HTR-8/SVneo (cell line): Measurements from ENCODE around the gene GPAM.
A peak's percentile ranks its signal among the peaks of the same experiment; 100 is the strongest.
"Not testable (repeated sequence)": the region's sequence is repeated elsewhere in the genome, so short reads cannot be mapped to it uniquely, and the experiment has no call there.

Experiments
- DNase-seq: peaks from one replicate; pipeline ENCODE4 v3.0.0; 2011; ENCODE audit warnings: low spot score, mixed read lengths; ENCODE audit not compliant: insufficient read length
- FAIRE-seq: peaks from 2 replicates; lab custom pipeline; 2011; peaks lifted over from hg19 to GRCh38; lab: Jason Lieb, UNC

GPAM gene, protein sequence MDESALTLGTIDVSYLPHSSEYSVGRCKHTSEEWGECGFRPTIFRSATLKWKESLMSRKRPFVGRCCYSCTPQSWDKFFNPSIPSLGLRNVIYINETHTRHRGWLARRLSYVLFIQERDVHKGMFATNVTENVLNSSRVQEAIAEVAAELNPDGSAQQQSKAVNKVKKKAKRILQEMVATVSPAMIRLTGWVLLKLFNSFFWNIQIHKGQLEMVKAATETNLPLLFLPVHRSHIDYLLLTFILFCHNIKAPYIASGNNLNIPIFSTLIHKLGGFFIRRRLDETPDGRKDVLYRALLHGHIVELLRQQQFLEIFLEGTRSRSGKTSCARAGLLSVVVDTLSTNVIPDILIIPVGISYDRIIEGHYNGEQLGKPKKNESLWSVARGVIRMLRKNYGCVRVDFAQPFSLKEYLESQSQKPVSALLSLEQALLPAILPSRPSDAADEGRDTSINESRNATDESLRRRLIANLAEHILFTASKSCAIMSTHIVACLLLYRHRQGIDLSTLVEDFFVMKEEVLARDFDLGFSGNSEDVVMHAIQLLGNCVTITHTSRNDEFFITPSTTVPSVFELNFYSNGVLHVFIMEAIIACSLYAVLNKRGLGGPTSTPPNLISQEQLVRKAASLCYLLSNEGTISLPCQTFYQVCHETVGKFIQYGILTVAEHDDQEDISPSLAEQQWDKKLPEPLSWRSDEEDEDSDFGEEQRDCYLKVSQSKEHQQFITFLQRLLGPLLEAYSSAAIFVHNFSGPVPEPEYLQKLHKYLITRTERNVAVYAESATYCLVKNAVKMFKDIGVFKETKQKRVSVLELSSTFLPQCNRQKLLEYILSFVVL

DNA sequence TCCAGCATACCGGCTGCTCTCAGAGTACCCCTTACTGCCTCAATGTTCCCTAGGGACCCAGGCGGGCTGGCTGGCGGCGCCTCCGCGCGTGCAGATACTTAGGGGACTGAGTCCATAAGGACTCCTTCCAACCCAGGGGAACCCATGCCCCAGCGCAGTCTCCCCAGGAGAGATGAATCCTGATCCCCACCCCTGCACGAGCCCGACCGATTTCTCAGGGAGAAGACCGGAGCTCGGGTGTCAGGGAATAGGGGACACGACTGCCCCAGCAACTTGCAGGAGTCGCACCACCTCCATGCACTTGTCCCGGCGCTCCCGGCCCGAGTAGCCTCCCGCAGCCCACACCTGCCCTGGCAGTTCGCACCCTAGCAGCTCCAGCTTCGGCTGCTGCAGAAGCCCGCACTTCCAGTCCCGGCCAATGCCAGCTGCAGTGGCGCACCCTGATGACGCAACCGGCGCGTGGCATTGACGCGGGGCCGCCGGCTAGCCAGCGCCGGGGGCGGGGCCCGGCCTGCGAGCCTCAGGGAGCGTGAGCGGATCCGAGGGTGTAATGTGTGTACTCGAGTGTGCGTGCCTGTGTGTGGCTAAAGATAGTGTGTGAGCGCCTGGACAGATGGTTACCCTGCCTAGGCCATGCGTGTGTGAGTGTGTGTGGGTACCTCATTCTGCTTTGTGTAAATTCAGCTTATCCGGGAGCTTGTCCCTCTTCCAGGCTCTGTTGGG is at the start of gene GPAM:
Gene GPAM (minus strand): TSS at position 437 of the 723 bp plus-strand sequence. CDS start 1,981 bp downstream, outside the sequence.
- FAIRE-seq, result no peak
- peak; percentile 71 for DNase-seq

DNA sequence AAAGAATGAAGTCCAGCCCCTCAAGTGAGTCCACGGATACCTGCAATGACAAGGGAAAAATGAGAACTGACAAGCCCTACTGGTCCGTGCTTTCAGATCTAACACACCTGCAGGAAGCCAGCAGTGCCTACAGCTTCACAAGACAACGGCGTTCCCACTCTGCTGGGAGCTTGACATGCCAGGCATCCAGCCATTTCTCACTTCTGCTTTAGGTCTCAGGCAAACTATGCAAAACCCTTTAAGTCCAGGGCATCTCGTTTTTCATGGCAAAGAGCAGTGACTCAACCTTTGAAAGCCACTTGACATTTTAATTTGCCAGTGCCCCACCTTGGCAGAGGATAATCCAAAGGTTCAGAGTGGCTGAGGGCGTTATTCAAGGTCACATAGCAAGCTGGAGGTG is 49.1 kb upstream of the GPAM start:
- DNase-seq, result no peak

DNA sequence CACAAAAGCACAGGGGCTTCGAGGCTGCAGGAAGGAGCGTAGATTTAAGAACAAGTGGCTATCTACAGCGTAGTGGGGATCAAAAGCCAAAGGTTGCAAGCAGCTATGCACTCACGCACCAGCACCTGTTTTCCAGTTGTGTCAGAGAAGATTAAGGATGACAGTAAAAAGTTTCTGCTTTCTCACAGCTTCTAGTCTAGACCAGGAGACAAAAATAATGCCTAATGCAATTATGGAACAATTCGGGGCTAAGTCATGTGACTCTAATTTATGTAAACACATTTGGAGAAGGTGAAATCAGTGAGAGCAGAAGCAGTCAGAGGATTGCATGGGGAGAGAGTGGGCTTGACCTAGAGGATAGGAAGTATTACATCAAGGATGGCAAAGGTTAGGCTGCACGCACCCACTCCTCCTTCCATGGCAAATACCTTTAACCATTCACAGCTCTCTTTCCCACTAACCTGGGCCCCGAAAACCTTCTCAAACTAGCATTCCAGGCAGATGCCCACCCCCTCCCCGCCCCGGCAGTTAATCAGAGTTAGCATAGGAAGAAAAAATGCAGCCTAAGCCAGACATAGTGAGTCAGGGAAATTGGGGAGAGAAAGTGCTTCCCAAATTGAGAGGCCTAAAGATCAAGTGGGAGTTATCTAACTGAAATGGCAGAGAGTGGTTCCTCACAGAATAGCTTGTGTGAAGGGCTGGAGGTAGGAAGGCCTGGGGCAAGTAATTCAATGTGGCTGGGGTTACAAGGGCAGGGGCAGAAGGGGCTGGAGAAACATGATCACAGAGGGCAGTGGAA is 48.2 kb upstream of the GPAM start:
- FAIRE-seq (no peak), DNase-seq (no peak)

More for the DNA sequence above, 49.1 kb upstream of the GPAM start:
- FAIRE-seq, result no peak

DNA sequence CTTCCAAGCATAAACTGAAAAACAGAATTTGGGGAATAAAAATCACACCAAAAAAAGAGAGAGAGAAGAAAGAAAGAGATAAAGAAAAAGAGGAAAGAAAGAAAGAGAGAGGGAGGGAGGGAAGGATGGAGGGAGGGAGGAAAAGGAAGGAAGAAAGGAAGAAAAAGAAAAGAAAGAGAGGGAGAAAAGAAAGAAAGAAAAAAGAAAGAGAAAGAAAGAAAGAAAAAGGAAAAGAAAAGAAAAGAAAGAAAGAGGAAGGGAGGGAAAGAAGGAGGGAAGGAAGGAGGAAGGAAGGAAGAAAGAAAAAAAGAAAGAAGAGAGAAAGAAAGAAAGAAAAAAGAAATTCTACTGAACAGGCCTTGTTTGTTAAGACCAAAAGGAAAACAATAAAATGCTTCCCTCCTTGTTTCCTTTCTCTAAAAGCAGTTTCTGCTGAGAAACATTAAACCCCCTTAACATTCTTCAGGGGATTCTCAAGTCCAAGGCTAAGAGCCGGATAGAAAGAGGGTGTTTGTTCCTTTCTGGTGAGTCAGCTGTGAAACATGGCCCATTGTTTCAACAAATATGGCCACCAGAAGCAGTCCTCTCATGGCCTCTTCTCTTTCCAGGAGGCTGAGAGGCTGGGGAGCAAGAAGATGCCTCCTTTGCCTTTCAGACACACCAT is 46.9 kb upstream of the GPAM start:
- DNase-seq, result no peak
- FAIRE-seq, result no peak

DNA sequence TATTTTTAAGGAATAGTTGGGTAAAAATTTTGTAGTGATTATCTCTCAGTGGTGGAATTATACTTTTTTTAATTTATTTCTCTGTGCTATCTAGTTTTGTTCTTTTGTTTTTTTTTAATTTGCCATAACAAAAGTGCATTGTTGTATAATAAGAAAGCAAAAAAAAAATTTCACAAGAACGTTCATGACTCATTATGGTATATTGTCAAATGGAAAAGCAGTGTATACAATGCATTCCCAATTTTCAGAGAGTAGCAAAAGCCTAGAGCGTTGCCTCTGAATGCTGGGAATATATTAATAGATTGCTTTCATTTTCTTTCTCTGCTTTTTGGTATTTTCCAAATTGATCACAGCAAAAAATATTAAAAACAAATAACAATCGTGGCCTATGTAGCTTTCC is 46.3 kb upstream of the GPAM start:
- no peak for DNase-seq
- no peak for FAIRE-seq

DNA sequence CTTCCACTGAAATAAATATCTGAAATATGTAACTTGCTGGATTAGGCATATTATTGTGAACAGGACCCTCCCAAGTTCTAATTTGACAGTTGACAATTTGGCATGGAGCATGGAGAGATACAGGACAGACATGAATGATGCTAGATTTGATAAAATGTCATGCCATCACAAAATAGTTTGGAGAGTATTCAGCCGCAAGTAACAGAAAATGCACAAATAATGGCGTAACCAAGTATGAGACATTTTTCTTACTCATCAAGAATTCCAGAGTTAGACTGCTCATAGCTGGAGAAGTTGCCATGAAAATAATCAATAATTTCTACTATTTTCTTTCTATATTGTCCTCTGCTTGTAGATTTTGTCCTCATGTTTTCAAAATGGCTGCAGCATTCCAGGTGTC is 45.5 kb upstream of the GPAM start:
- FAIRE-seq, result no peak
- DNase-seq, result no peak

DNA sequence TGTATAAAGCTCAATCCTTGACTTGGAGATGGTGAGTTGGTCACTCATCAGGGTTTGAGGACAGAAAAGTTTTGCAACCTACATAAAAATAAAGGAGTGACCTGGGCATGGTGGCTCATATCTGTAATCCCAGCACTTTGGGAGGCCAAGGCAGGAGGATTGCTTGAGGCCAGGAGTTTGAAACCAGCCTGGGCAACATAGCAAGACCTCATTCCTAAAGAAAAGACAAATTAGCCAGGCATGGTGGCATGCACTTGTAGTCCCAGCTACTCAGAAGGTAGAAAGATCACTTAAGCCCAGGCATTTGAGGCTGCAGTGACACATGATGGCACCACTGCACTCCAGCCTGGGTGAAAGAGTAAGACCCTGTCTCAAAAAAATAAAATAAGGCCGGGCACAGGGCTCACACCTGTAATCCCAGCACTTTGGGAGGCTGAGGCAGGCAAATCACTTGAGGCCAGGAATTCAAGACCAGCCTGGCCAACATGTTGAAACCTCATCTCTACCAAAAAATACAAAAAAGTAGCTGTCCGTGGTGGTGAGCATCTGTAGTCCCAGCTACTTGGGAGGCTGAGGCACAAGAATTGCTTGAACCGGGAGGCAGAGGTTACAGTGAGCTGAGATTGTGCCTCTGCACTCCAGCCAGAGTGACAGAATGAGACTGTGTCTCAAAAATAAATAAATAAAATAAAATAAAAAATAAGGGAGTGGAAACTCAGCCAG is 45.0 kb upstream of the GPAM start:
- not testable (repeated sequence) for DNase-seq, FAIRE-seq

DNA sequence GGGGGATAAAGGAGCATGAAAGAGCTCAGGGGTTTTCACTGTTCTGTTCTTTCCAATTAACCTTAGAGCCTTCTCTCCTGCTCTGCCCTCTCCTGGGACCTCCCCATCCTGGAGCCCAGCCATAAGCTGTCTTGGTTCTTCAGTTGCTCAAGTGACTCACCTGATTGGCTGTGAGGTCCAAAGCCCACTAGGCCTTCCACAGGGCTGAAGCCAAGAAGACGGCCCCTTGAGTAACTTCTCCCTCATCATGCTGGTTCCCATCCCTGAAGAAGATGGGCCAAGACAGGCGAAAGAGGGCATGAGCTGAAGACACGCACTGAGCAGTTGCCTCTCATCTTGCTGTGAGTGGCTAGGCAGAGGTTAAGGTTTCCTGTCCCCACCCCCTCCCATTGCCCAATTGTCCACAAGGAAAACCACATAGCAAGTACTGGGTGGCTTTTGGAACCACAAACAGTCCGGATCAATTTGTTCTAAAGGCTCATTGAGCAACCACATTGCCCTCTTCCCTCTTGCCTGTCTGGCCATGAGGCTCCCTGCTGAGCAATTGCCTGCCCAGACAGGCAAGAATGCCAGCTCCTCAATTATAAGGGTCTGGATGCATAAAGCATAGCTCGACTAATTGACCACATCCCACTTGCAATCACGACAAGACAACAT is 43.9 kb upstream of the GPAM start:
- FAIRE-seq, result no peak
- no peak for DNase-seq

DNA sequence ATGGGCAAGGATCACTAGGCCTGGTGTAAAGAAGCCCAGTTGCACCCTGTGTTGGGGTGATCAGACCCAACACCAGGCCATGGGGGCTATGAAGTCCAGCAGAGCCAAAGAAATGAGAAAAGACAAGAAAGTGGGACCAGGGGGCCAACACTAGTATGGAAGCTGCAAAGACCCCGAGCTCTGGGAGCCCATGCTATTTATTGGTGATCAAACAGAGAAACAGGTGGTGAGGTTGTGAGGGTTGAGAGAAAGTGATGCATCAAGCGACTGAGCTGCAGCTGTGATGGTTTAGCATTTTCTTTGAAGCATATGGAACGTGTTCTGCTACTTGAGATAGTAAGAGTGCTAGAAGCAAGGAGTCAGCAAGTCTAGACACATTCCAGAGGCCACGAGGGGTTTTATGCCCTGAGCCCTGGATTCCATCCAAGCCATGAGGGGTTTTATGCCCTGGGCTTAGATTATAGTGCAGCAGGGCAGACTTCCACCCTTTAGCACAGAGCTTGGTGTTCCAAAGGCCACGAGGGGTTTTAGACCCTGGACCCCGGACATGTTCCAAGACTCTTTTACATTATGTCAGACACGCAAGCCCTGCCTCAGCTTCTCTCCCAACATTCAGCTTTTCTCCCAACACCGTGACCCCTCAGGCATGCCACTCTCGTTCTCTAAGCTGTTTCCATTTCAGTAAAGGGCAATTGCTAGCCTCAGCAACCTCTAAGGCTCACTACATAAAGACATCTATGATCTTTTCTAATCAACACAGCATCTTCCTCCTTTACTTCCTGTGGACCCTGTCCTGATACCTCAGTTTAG is 43.1 kb upstream of the GPAM start:
- FAIRE-seq (no peak), DNase-seq (no peak)

DNA sequence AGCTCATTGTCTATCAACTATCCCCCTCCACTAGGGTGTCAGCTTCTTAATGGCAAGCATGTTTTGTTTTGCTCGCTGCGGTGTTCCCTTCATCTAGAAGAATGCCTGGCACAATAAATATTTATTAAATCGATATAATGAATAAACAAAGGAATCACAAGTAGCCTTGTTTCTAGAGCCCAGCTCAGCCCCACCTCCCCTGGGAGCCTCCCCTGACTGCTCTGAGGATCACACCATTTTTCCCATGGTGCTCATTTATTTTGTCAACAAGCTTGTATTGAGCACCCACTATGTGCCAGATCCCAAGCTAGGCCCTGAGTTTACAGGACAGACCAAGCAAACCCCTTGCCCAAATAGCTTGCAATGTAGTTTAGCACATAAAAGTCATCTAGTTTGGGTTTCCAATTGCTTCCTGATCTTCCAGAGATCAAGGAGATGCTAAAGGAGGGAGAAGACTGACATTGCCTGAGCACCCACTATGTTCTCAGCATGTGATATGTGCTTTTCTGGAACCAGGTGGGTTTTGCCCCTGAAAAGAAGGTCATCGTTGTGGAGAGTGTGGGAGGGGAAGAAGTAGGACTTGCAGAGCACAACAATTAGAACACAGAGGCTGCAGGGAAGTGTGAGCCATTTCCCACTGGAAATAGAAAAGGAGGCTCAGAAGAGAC is 42.3 kb upstream of the GPAM start:
- no peak for FAIRE-seq
- DNase-seq, result no peak

DNA sequence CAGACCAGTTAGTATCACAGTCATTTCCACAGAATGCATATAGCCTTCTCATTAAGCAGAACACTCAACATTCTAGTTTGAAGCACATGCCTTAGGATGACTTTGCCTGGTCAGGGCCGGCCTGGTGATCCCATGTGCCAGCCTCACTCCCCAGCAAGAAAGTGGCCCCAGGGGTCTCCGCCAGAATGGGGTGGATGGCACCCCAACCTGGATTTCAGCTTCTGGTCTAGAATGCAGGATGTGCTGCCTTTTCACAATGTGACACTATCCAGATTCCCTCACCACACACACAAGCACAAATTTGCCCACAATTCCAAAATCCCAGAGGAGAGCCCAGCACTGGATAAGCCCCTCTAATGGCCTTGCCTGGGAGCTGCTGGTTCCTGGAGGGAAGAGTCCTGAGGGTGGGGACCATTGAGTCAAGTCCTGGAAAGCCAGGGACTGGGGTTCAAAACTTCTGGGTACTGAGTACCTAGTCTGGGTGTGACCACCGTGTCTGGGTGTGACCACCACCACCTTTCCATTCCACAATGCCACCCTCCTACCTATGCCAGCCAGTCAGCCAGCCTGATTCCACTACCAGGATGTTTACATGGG is 41.5 kb upstream of the GPAM start:
- DNase-seq (no peak), FAIRE-seq (no peak)

DNA sequence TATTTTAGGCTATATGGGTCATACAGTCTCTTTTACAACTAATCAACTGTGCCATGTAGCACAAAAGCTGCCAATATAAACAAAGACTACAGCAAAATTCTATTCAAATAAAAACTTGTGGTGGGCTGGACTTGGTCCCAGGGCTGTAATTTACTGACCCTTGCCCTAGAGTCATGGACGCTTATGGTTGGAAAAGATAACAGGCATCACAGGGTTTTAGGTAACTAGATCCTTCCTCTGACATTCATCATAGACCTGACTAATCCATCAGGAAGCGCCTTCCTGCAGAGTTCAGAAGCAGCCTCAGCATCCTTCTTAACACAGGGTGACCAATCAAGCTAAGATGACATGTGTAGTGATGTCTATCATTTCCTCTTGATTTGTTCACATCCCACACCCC is 40.2 kb upstream of the GPAM start:
- FAIRE-seq (no peak), DNase-seq (no peak)

DNA sequence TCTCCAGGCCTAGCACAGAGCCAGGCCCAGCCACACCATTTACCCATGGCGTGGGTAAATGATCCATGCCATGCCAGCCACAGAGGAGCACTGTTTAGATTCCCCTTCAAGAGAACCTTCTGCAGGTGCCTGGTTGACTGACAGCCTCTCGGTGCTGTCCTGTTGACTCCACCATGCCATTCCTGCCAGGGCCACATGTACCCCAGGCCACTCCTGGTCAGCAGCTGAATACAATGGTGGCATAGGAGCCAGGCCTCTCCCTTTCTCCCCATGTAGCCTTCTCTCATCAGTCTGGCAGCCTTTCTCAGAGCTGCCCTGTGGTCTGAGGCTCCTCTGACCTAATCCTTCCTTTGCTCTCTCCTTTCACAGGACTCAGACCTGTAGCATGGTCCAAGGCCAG is 39.2 kb upstream of the GPAM start:
- no peak for FAIRE-seq

DNA sequence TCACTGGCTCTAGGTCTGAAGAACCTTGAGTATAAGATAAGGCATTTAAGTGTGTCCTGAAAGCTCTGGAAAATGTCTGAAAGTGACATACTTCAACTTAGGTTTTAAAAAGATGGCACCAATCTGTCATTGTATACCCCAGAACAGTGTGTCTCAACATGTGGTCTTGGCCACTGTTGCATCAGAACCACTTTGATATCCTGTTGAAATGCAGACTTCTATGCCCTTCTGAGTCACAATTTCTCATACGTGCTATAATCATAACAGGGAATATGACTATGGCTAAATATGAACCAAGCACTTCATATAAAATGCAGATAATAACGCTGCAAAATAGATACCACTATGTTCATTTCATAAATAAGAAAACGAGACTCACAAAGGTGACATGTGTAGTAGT is 38.0 kb upstream of the GPAM start:
- no peak for FAIRE-seq

More for the DNA sequence above, 39.2 kb upstream of the GPAM start:
- no peak for DNase-seq

DNA sequence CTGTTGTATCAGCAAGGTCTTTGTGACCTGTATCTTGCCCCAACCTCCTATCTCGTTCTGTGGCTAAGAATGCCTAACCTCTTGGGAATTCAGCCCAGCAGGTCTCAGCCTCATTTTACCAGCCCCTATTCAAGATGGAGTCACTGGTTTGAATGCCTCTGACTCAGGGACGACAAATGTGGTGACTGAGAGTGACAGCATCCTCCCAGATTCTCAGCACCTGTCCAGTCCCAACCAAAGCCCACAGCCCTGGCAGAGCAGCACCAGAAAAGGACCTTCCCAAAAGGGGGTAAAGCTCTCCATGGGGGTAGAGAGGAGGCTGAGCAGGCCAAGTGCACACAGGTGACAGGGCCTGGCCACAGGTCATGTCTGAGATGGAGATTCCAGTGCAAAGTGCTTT is 35.4 kb upstream of the GPAM start:
- DNase-seq (no peak), FAIRE-seq (no peak)

More for the DNA sequence above, 38.0 kb upstream of the GPAM start:
- no peak for DNase-seq

DNA sequence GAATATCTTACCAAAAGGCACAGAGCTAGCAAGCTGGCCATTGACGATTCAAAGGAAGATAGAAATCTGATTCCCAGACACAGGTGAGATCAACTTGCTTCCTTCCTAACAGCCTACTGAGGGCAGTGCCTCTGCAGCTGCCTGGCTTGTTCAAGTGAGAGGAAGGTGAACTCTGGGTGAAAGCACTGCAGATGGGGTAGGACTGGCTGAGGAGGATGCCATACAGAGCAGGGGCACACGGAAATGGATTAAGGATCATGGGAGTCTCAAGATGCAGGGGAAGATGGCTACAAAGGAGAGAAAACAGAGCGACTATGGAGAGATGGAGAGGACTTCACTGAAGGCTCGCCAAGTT is 34.4 kb upstream of the GPAM start:
- DNase-seq (no peak), FAIRE-seq (no peak)
